Amniotic epithelial cell (primary cell): ENCODE measurements around the gene ATF6.

ENCODE experiments used
- DNase-seq: peaks from one replicate; pipeline ENCODE4 v3.0.0-alpha.2; 2010; ENCODE audit warnings: low read depth

The ATF6 gene

GRCh38 chr1:162003061-162003829, 237.1 kb downstream of the ATF6 start:
- peak; percentile 87 for DNase-seq

GRCh38 chr1:162003830-162004215, 237.7 kb downstream of the ATF6 start:
- peak; percentile 72 for DNase-seq

GRCh38 chr1:162004441-162004950, 238.4 kb downstream of the ATF6 start:
- DNase-seq, result no peak

GRCh38 chr1:162006081-162006480, 240.0 kb downstream of the ATF6 start:
- DNase-seq, result no peak

- DNase-seq, result no peak
These were observed 241.3 kb downstream of the ATF6 start for GRCh38 chr1:162007466-162007865.

- no peak for DNase-seq
These were observed 242.7 kb downstream of the ATF6 start for GRCh38 chr1:162008799-162009198.

- DNase-seq, result no peak
These were observed 243.5 kb downstream of the ATF6 start for GRCh38 chr1:162009501-162010174.

- no peak for DNase-seq
These were observed 244.0 kb downstream of the ATF6 start for GRCh38 chr1:162010175-162010506.

- no peak for DNase-seq
These were observed 245.4 kb downstream of the ATF6 start for GRCh38 chr1:162011337-162012012.

GRCh38 chr1:162013289-162013688, 247.2 kb downstream of the ATF6 start:
- no peak for DNase-seq
